GM12892 (cell line): ENCODE measurements around the gene MYOM3.

Source experiments
- DNase-seq: peaks from one replicate; pipeline ENCODE4 v3.0.0; 2011; ENCODE audit not compliant: insufficient read length
- FAIRE-seq: peaks from 2 replicates; lab custom pipeline; 2011; peaks lifted over from hg19 to GRCh38; lab: Jason Lieb, UNC
- POLR2A ChIP-seq: IDR thresholded peaks from 2 replicates; pipeline ENCODE4 v1.6.1; 2011; ENCODE audit warnings: low read depth, low read length, control low read depth
- POLR2AphosphoS5 ChIP-seq: IDR thresholded peaks from 2 replicates; pipeline ENCODE4 v1.6.1; 2011; ENCODE audit warnings: low read depth, low read length, control low read depth
- TAF1 ChIP-seq: IDR thresholded peaks from 2 replicates; pipeline ENCODE4 v1.6.1; 2011; ENCODE audit warnings: low read depth, mild to moderate bottlenecking, control low read depth, low read length, borderline replicate concordance

The MYOM3 gene

DNA sequence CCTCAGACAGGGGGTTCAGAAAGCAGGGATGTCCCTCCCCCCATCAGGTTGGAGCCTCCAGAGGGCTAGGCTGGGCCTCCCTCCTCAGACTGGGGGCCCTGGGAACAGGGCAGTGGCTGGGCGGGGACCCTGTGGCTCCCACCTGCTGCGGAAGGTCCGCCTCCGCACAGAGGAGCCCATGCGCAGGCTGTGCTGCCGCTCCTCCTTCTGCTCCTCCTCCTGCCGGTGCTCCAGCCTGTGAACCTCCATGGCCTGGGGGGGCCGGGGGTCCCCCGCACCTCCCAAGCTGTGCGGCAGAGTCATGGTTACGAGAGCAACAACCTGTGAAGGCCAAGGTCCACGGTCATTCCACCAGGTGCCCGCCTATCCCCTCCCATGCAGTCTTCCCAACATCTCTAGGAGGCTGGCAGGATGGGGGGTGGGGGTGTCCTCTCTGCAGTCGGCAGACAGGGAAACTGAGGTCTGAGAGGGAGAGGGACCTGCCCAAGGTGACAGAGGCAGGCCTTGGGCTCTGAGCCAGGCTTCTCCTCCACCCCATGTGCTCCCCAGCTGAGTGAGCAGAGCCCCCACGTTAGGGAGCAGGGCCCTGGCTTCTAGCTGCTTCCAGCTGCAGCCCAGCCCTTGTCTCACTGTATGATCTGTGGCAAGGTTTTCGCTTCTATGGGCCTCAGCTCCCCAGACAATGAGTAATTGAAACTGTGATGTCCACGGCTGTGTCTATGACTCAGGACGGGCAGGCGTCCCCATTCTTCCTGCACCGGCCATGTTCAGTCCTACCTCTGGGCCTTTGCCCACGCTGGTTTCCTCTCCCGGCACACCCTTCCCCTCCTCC lies 3.4 kb downstream of the MYOM3 start:
- DNase-seq, result no peak
- TF ChIP-seq POLR2A (no peak), TAF1 (no peak), POLR2AphosphoS5 (no peak)
- FAIRE-seq, result no peak

GRCh38 chr1:24107462-24108138 lies 4.3 kb downstream of the MYOM3 start:
- DNase-seq, result no peak
- no peak for TF ChIP-seq TAF1
- TF ChIP-seq POLR2AphosphoS5, result no peak
- no peak for TF ChIP-seq POLR2A
- FAIRE-seq, result no peak

- FAIRE-seq (no peak), DNase-seq (no peak)
These were observed 6.4 kb downstream of the MYOM3 start for GRCh38 chr1:24105368-24106160.

DNA sequence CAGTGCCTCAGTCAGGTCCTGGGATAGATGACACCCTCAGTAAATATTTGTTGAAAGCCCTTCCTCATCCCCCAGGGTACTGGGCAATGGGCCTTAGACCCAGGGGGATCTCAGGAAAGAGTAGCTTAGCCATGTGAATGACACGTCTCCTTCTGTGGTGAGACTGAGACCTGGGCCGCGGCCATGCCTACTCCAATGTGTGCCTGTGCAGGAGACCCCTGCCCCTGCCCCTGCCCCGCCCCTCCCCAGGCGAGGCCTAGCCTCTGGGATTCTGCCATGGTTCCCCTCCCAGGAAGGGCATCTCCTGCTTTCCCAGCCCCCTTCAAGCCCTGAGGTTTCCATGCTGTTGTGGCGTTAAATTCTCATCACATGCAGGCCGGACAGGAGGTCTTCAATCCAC lies 7.1 kb downstream of the MYOM3 start:
- FAIRE-seq (no peak), DNase-seq (no peak)
- TF ChIP-seq POLR2AphosphoS5, result no peak
- TF ChIP-seq TAF1, result no peak
- TF ChIP-seq POLR2A, result no peak

More at GRCh38 chr1:24105368-24106160, 6.4 kb downstream of the MYOM3 start:
- TF ChIP-seq POLR2A (no peak), POLR2AphosphoS5 (no peak), TAF1 (no peak)

DNA sequence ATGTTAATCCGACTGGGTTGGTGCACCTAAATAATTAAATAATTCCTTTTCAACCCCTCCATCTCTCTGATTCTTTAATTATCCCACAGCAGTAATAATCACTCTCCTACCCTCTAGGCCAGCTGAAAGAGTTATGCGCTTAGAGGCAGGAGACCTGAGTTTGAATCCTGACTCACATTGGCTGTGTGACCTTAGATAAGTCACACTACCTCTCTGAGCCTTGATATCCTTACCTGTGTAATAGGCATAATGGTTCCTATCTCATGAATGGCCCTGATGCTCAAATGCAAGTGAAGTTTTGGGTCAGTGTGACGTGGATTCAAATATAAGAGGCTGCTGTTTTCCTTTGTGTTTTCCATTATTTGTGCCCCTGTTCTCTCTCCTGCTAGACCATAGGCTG lies 8.1 kb downstream of the MYOM3 start:
- FAIRE-seq (no peak), DNase-seq (no peak)
- TF ChIP-seq POLR2A (no peak), POLR2AphosphoS5 (no peak), TAF1 (no peak)

DNA sequence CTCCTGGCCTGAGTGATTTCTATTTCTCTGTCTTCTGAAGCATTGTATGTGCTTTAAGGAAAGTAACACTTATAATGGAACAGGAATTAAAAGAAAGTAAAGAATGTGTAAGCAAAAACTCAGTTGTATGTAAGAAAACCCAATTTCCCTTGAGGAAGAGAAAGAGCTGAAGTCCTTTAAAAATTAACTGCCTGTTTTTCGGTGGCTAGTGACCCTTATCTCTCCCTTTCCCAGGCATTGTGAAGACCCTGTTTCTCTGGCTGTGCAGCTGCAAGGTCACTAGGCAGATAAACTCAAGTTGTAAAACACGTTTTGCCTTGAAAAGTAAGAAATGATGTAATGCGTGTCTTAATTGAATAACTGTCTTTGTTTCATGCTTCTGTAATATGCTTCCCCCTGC lies 8.5 kb downstream of the MYOM3 start:
- TF ChIP-seq POLR2A (no peak), TAF1 (no peak), POLR2AphosphoS5 (no peak)
- no peak for DNase-seq
- no peak for FAIRE-seq

- no peak for FAIRE-seq
These were observed 9.0 kb downstream of the MYOM3 start for GRCh38 chr1:24102961-24103360.

DNA sequence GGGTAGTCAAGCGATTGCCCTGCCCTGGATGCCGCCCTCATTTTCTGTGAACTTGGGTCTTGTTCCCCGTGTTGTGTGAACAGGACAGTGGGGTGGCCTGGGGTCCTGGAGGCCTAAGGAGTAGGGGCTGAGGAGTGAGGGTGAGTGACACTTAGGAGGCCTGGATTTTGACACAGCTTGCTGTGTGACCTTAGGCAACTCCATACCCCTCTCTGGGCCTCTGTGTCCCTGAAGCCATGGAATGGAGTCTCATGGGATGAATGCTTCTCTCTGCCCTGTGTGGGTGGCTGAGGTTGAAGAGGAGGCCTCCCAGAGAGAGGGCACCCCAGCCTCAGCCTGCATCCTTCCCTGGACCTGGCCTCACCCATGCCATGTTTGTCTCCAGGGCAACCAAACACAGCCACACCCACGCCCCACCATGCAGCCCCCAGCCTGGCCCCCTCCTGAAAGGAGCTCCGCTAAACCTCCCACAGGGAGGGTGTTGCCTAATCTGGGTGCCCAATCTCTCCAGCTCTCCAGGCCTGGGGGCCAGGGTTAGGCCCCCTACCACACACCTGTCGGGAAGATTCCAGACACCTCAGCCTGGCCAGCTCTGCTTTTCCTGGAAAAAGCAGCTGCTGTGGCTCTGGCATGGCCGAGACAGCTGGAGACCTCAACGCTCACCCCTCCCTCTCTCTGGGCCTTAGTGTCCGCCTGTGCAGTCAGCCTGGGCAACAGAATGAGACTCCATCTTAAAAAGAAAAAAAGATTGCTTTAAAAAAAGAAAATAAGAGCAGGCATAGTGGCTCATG lies 9.9 kb downstream of the MYOM3 start:
- TF ChIP-seq POLR2AphosphoS5, result no peak
- TF ChIP-seq TAF1, result no peak
- FAIRE-seq (no peak), DNase-seq (no peak)

More at GRCh38 chr1:24102961-24103360, 9.0 kb downstream of the MYOM3 start:
- DNase-seq, result no peak
- TF ChIP-seq TAF1, result no peak
- no peak for TF ChIP-seq POLR2A
- no peak for TF ChIP-seq POLR2AphosphoS5

DNA sequence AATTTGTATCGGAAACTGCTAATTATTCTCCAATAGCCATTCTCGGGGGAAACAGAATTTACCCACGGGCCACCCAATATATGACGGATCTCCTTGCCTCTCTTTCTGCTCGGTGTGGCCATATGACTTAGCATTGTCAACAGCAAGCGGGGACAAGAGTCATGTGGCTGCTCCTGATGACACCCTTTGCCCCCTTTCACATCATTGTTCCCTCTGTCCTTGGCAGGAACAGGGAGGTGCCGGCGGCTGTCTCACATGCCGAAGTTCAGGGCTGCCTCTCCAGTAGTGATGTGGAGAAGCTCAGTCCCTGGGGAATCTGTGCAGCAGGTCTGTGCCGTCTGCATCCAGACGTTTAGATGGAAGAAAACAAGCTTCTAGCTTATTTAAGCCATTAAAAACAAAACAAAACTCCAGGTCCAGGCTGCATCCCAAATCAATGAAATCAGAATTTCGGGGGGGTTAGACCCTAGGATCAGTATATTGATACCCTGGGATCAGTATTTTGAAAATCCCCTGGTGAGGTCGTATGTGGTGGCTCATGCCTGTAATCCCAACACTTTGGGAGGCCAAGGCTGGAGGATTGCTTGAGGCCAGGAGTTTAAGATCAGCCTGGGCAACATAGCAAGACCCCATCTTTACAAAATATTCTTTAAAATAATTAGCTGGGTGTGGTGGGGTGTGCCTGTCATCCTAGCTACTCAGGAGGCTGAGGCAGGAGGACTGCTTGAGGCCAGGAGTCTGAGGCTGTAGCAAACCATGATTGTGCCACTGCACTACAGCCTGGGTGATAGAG lies 10.8 kb downstream of the MYOM3 start:
- TF ChIP-seq TAF1 (no peak), POLR2A (no peak), POLR2AphosphoS5 (no peak)

More for the DNA sequence above, 10.8 kb downstream of the MYOM3 start:
- DNase-seq (no peak), FAIRE-seq (no peak)
